CD4-positive, alpha-beta T cell treated with Interleukin-6 at 100 ng/mL for 8 hours (primary cell): ENCODE data around the gene AMER2.

Experiments used
- DNase-seq: peaks from one replicate; pipeline ENCODE4 v3.0.0-alpha.2; 2020; ENCODE audit warnings: mixed read lengths, low spot score

Gene AMER2

GRCh38 chr13:25171517-25172302 lies at the start of gene AMER2:
Gene AMER2 (minus strand): TSS chr13:25172288. CDS start chr13:25171619, 669 bp downstream.
- no peak for DNase-seq

- DNase-seq, result no peak
Measured at GRCh38 chr13:25218019-25218418, 45.9 kb upstream of the AMER2 start.

- no peak for DNase-seq
Measured at GRCh38 chr13:25217023-25217885, 45.2 kb upstream of the AMER2 start.

- no peak for DNase-seq
Measured at GRCh38 chr13:25215253-25215575, 43.1 kb upstream of the AMER2 start.

GRCh38 chr13:25214491-25215252 lies 42.6 kb upstream of the AMER2 start:
- DNase-seq, result no peak

- DNase-seq, result no peak
Measured at GRCh38 chr13:25213715-25214114, 41.6 kb upstream of the AMER2 start.

GRCh38 chr13:25210842-25211569 lies 38.9 kb upstream of the AMER2 start:
- DNase-seq, result no peak

GRCh38 chr13:25207291-25207810 lies 35.3 kb upstream of the AMER2 start:
- no peak for DNase-seq

- no peak for DNase-seq
Measured at GRCh38 chr13:25204863-25205262, 32.8 kb upstream of the AMER2 start.

- no peak for DNase-seq
Measured at GRCh38 chr13:25203127-25203740, 31.1 kb upstream of the AMER2 start.

- DNase-seq, result no peak
Measured at GRCh38 chr13:25200783-25201182, 28.7 kb upstream of the AMER2 start.

GRCh38 chr13:25198647-25199046 lies 26.6 kb upstream of the AMER2 start:
- no peak for DNase-seq

- no peak for DNase-seq
Measured at GRCh38 chr13:25196971-25197370, 24.9 kb upstream of the AMER2 start.

GRCh38 chr13:25192936-25193335 lies 20.8 kb upstream of the AMER2 start:
- DNase-seq, result no peak

GRCh38 chr13:25192489-25192888 lies 20.4 kb upstream of the AMER2 start:
- DNase-seq, result no peak

GRCh38 chr13:25192052-25192451 lies 20.0 kb upstream of the AMER2 start:
- DNase-seq, result no peak

- no peak for DNase-seq
Measured at GRCh38 chr13:25190771-25191170, 18.7 kb upstream of the AMER2 start.

GRCh38 chr13:25190256-25190655 lies 18.2 kb upstream of the AMER2 start:
- DNase-seq, result no peak

GRCh38 chr13:25187596-25187995 lies 15.5 kb upstream of the AMER2 start:
- DNase-seq, result no peak

- no peak for DNase-seq
Measured at GRCh38 chr13:25186187-25186586, 14.1 kb upstream of the AMER2 start.

GRCh38 chr13:25181597-25181996 lies 9.5 kb upstream of the AMER2 start:
- no peak for DNase-seq
